Heart left ventricle (tissue), 16 donors: ENCODE data around the gene MAP2K5. TPM values are rescaled to one million over a fixed set of nuclear protein-coding genes. Genes with fewer than 3 reads are reported as not detected.

Experiments
- ATAC-seq, 4 donors: fragments of 200-7000 bp; cut with Tn5 transposase; one replicate each; pipeline ENCODE4 v1.9.1; 2020 to 2022; ENCODE audit warnings: moderate library complexity in 4 of 4, mild to moderate bottlenecking in 3 of 4, moderate number of reproducible peaks in 1 of 4
- DNase-seq, 5 donors: peaks; one replicate each; pipeline ENCODE4 v3.0.0-alpha.2; 2020
- H3K27ac ChIP-seq, 12 donors: fragments of 200-600 bp; sonication (generic) in 4 of 12; one replicate each; pipeline versions ENCODE4 v1.5.0 to v1.8.0; 2016 to 2022; ENCODE audit warnings: mild to moderate bottlenecking in 2 of 12
- H3K27me3 ChIP-seq, 9 donors: fragments of 200-600 bp; sonication (generic) in 2 of 9; one replicate each; pipeline versions ENCODE4 v1.5.1 to v1.8.0; 2016 to 2022; ENCODE audit warnings: mild to moderate bottlenecking in 3 of 9
- H3K36me3 ChIP-seq, 9 donors: fragments of 200-600 bp; sonication (generic) in 2 of 9; one replicate each; pipeline versions ENCODE4 v1.5.0 to v1.8.0; 2018 to 2022; ENCODE audit warnings: mild to moderate bottlenecking in 2 of 9
- H3K4me1 ChIP-seq, 12 donors: fragments of 200-600 bp; sonication (generic) in 4 of 12; one replicate each; pipeline versions ENCODE4 v1.5.0 to v1.8.0; 2016 to 2022; ENCODE audit warnings: mild to moderate bottlenecking in 3 of 12
- H3K4me3 ChIP-seq, 12 donors: fragments of 200-600 bp; sonication (generic) in 4 of 12; one replicate each; pipeline versions ENCODE4 v1.5.0 to v1.8.0; 2017 to 2022; ENCODE audit warnings: mild to moderate bottlenecking in 9 of 12, moderate library complexity in 4 of 12
- H3K9me3 ChIP-seq, 12 donors: fragments of 200-600 bp; sonication (generic) in 4 of 12; one replicate each; pipeline versions ENCODE4 v1.5.0 to v1.8.0; 2016 to 2022; ENCODE audit warnings: mild to moderate bottlenecking in 1 of 12
- POLR2A ChIP-seq, 2 donors: fragments of 450-650 bp; IDR thresholded peaks; one replicate each; pipeline ENCODE4 v1.6.1; 2017; ENCODE audit warnings: antibody characterized with exemption in 2 of 2, mild to moderate bottlenecking in 2 of 2, moderate library complexity in 2 of 2
- WGBS, 4 donors: extraction: QIAGEN DNeasy Blood & Tissue Kit in 2 of 4; methylation state at CpG; one replicate each; pipeline versions ENCODE4 v1.1.5 to v1.1.7; 2013 to 2018; 5-methylcytosine and 5-hydroxymethylcytosine counted together
- intact Hi-C, 10 donors: fragments of 100-400 bp; cut with DNase I; formaldehyde crosslinking; loops; one replicate each; pipeline versions ENCODE4 v1.11.1 to v1.14.2; 2022
- polyA plus RNA-seq, 2 donors: library from polyadenylated mRNA; stranded (reverse); fragments of 200-250 nt; gene quantifications; one replicate each; pipeline ENCODE4 v1.2.3, GENCODE V29; 2013
- total RNA-seq, 9 donors: library from RNA; depleted of rRNA in 2 of 9; stranded (reverse); fragments of >200 nt in 2 of 9; fragmentation: NEBNext Ultra II Directional in 3 of 9; extraction: Animal tissue kit (Norgen Biotek cat#: 25700) in 3 of 9; gene quantifications; one replicate each; pipeline versions ENCODE4 v1.1.0 to v1.2.4, GENCODE V29; 2016 to 2023
- TF ChIP-seq, protein P1 (sequence below), 12 donors: fragments of 200-600 bp; sonication (generic) in 4 of 12; IDR thresholded peaks; one replicate each; pipeline versions ENCODE4 v1.5.0 to v1.8.0; 2018 to 2022; ENCODE audit warnings: antibody characterized with exemption in 12 of 12, mild to moderate bottlenecking in 5 of 12
- donor health status: ischemic (EF 13 %, LVEDD 7.1; RV severe dilation, severe dysfunction).
- donor health status: healthy with polysubstance abuse.
- donor health status: DM: no; HTN: yes; CAD: no.
- donor health status: DM: no; HTN: no; CAD: no.
- donor health status: ischemic (EF 25% LVEDD 6.9; RV normal size, moderate dysfunction).
- donor health status: ischemic (EF 25% LVEDD 5.7; RV mildly dilated, moderate dysfunction).
- donor health status: healthy.
- donor health status: DM: yes; HTN: yes; CAD: no.
- donor health status: ischemic (EF 35%, LVEDD 5.7; RV mildly dilated, moderate dysfunction).
- donor health status: nonischemic (EF 11% LVEDD 7.7; RV severe dilation, severe dysfunction).
- donor health status: DM: yes; HTN: yes; CAD: no.
- donor health status: PGD.
- donor health status: ischemic (EF 29% LVEDD 5.4; RV normal size, mild dysfunction).
- donor health status: nonischemic (EF 23%, LVEDD 6.1; RV moderate dilation, normal function).

The MAP2K5 gene
- total and polyA plus RNA-seq, 11 donors = 8.1 to 32.0 (median 19.1) TPM

DNA sequence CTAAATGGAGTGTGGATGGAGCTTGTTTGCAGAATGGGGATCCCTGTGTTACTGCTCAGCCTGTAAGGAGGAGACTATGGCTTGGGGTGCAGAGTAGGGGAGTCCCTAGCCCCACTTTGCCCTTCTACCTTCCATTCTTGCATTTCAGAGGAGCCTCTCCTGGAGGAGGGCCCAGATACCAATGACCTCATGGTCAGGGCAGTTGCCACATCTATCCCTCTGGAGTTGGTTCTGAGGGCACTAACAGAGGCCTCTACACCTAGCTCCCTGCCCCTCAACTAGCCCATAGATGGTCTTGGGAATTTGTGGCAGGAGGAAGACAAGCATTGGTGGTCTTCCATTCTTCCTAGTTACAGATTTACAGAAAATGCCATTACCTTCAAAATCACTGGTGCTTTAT lies 288.9 kb downstream of the MAP2K5 start:
- Histone ChIP-seq H3K9me3 (no peaks in the 10 kb centered on the region), H3K4me1 (peaks cover 2 to 80% (median 59%) of the 10 kb centered on the region in 12 donors), H3K27ac (no peak overlapping the region), H3K27me3 (peaks cover 75 to 99% (median 97%) of the 10 kb centered on the region in 9 donors), H3K36me3 (no peaks in the 10 kb centered on the region), H3K4me3 (no peak overlapping the region)
- intact Hi-C loops = loop anchor here in 9 of 10 donors (10.0 kb wide), 4 partner anchors 287 to 887 kb away; partner anchors contain the start of genes MAP2K5 (in 2 of the 9) and C15orf61 (in 1 of the 9)
- DNase-seq (no peak), ATAC-seq (no peak)
- no peak for TF ChIP-seq POLR2A (IDR thresholded peaks at IDR 0.05)
- TF ChIP-seq, protein P1, sequence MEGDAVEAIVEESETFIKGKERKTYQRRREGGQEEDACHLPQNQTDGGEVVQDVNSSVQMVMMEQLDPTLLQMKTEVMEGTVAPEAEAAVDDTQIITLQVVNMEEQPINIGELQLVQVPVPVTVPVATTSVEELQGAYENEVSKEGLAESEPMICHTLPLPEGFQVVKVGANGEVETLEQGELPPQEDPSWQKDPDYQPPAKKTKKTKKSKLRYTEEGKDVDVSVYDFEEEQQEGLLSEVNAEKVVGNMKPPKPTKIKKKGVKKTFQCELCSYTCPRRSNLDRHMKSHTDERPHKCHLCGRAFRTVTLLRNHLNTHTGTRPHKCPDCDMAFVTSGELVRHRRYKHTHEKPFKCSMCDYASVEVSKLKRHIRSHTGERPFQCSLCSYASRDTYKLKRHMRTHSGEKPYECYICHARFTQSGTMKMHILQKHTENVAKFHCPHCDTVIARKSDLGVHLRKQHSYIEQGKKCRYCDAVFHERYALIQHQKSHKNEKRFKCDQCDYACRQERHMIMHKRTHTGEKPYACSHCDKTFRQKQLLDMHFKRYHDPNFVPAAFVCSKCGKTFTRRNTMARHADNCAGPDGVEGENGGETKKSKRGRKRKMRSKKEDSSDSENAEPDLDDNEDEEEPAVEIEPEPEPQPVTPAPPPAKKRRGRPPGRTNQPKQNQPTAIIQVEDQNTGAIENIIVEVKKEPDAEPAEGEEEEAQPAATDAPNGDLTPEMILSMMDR (IDR thresholded peaks at IDR 0.05) = no peak

GRCh38 chr15:67832031-67832551 lies 289.6 kb downstream of the MAP2K5 start:
- Histone ChIP-seq H3K36me3 (no peaks in the 10 kb centered on the region), H3K27me3 (peaks cover 68 to 92% (median 89%) of the 10 kb centered on the region in 9 donors), H3K4me1 (peaks cover 2 to 73% (median 56%) of the 10 kb centered on the region in 12 donors), H3K4me3 (no peak overlapping the region), H3K27ac (no peak overlapping the region), H3K9me3 (no peaks in the 10 kb centered on the region)
- intact Hi-C loops = loop anchor here in 9 of 10 donors (2.0 to 10.0 kb wide), 6 partner anchors 287 to 887 kb away; partner anchors contain the start of genes MAP2K5 (in 2 of the 9) and C15orf61 (in 1 of the 9)
- WGBS, 4 donors = 22 to 39% (median 25%) methylated on average over 9 of the region's 9 CpGs
- DNase-seq = no peak
- no peak for ATAC-seq
- no peak for TF ChIP-seq POLR2A (IDR thresholded peaks at IDR 0.05)
- TF ChIP-seq, protein P1 (IDR thresholded peaks at IDR 0.05) = peak in 2 of 12 donors; percentile 14 to 26

GRCh38 chr15:67832897-67833709 lies 290.6 kb downstream of the MAP2K5 start:
- TF ChIP-seq, protein P1 (IDR thresholded peaks at IDR 0.05) = no peak
- H3K36me3 ChIP-seq = no peaks in the 10 kb centered on the region
- intact Hi-C loops = loop anchor here in 9 of 10 donors (2.0 to 10.0 kb wide), 6 partner anchors 288 to 888 kb away; partner anchors contain the start of genes MAP2K5 (in 2 of the 9) and C15orf61 (in 1 of the 9)
- peak overlapping the region in 11 of 12 donors; percentile 20 to 59 (median 42) for H3K4me3 ChIP-seq
- no peak overlapping the region for H3K27ac ChIP-seq
- H3K9me3 ChIP-seq = no peaks in the 10 kb centered on the region
- peaks cover 58 to 82% (median 79%) of the 10 kb centered on the region in 9 donors for H3K27me3 ChIP-seq
- H3K4me1 ChIP-seq = peaks cover 2 to 63% (median 50%) of the 10 kb centered on the region in 12 donors
- DNase-seq = no peak
- no peak for ATAC-seq
- WGBS, 4 donors = 3 to 5% (median 4%) methylated on average over 32 of the region's 32 CpGs
